PC-3 (cell line): ENCODE results near the gene SYT13. TPM values are rescaled to one million over a fixed set of nuclear protein-coding genes. Genes with fewer than 3 reads are reported as not detected.
"Not testable (repeated sequence)": the region's sequence is repeated elsewhere in the genome, so short reads cannot be mapped to it uniquely, and the experiment has no call there.

Source experiments
- ATAC-seq: fragments of 200-7000 bp; cut with Tn5 transposase; 2 replicates; pipeline ENCODE4 v1.9.1; 2020; ENCODE audit warnings: mild to moderate bottlenecking, moderate library complexity
- BruUV-seq: library from RNA; stranded (reverse); fragments of 400-500 nt; replicated peaks from 2 replicates; lab custom pipeline; 2021; lab: Mats Ljungman, UMichigan
- CTCF ChIA-PET: fragments of 300-600 bp; sonication (Branson Sonifier 250); formaldehyde crosslinking; loops from one replicate; lab custom pipeline; 2022; ENCODE audit warnings: antibody characterized with exemption; lab: Charles Lee
- POLR2A ChIA-PET: fragments of 300-600 bp; sonication (Branson Sonifier 250); formaldehyde crosslinking; loops from one replicate; lab custom pipeline; 2022; ENCODE audit warnings: antibody characterized with exemption; ENCODE audit not compliant: unreplicated experiment; lab: Charles Lee
- DNase-seq: peaks from one replicate; pipeline ENCODE4 v3.0.0-alpha.2; 2015
- H2AFZ ChIP-seq: fragments of 300-600 bp; sonication (generic); 2 replicates; pipeline ENCODE4 v1.6.0; 2016; ENCODE audit warnings: antibody characterized with exemption, low read length
- H3F3A ChIP-seq: fragments of 300-600 bp; sonication (generic); one replicate; pipeline ENCODE4 v1.6.0; 2017; ENCODE audit warnings: antibody characterized with exemption, low read length, control low read depth, mild to moderate bottlenecking; ENCODE audit not compliant: unreplicated experiment
- H3K27ac ChIP-seq: fragments of 300-600 bp; sonication (generic); 2 replicates; pipeline ENCODE4 v1.5.1; 2016; ENCODE audit warnings: mild to moderate bottlenecking, low read length
- H3K27me3 ChIP-seq: fragments of 300-600 bp; sonication (generic); 2 replicates; pipeline ENCODE4 v1.6.1; 2016; ENCODE audit warnings: low read length, mixed read lengths
- H3K36me3 ChIP-seq: fragments of 300-600 bp; sonication (generic); 2 replicates; pipeline ENCODE4 v1.6.1; 2016; ENCODE audit warnings: low read depth, mixed run types, low read length, mixed read lengths
- H3K4me1 ChIP-seq: fragments of 300-600 bp; sonication (generic); 2 replicates; pipeline ENCODE4 v1.5.1; 2016; ENCODE audit warnings: low read length; ENCODE audit not compliant: insufficient read depth
- H3K4me2 ChIP-seq: fragments of 300-600 bp; sonication (generic); 2 replicates; pipeline ENCODE4 v1.6.0; 2016; ENCODE audit warnings: low read length
- H3K4me3 ChIP-seq: fragments of 300-600 bp; sonication (generic); 2 replicates; pipeline ENCODE4 v1.5.1; 2016; ENCODE audit warnings: mild to moderate bottlenecking, low read length, mixed read lengths
- H3K79me2 ChIP-seq: fragments of 300-600 bp; sonication (generic); 2 replicates; pipeline ENCODE4 v1.6.1; 2017; ENCODE audit warnings: low read length, mixed read lengths
- H3K9ac ChIP-seq: fragments of 300-600 bp; sonication (generic); 2 replicates; pipeline ENCODE4 v1.6.0; 2016; ENCODE audit warnings: mild to moderate bottlenecking, low read length
- H3K9me2 ChIP-seq: fragments of 300-600 bp; sonication (generic); replicated peaks from 2 replicates; pipeline ENCODE4 v1.6.1; 2016; ENCODE audit warnings: mixed run types, low read length, mixed read lengths
- H3K9me3 ChIP-seq: fragments of 300-600 bp; sonication (generic); 2 replicates; pipeline ENCODE4 v1.6.1; 2016; ENCODE audit warnings: low read length, mixed read lengths
- H4K20me1 ChIP-seq: fragments of 300-600 bp; sonication (generic); 2 replicates; pipeline ENCODE4 v1.6.1; 2016; ENCODE audit warnings: low read length, mixed read lengths
- CTCF ChIP-seq: fragments of 300-600 bp; sonication (generic); conservative IDR thresholded peaks from 2 replicates; pipeline ENCODE4 v1.5.1; 2017; ENCODE audit warnings: antibody characterized with exemption, low read depth, mild to moderate bottlenecking, low read length
- EZH2 ChIP-seq: fragments of 300-600 bp; sonication (generic); IDR thresholded peaks from one replicate; pipeline ENCODE4 v1.6.1; 2017; ENCODE audit warnings: antibody characterized with exemption, mild to moderate bottlenecking, low read length; ENCODE audit not compliant: unreplicated experiment
- EZH2phosphoT487 ChIP-seq: fragments of 300-600 bp; sonication (generic); IDR thresholded peaks from 2 replicates; pipeline ENCODE4 v1.6.1; 2018; ENCODE audit warnings: mild to moderate bottlenecking, antibody characterized with exemption, low read length, borderline replicate concordance
- intact Hi-C: fragments of 100-400 bp; cut with micrococcal nuclease; formaldehyde crosslinking; loops from 2 replicates; pipeline ENCODE4 v1.9.0; 2023
- total RNA-seq: library from RNA; depleted of rRNA; stranded (reverse); fragments of >200 nt; gene quantifications from 2 replicates; pipeline ENCODE4 v1.2.3, GENCODE V29; 2014

The SYT13 gene
- total RNA-seq, 1 experiment from 2014 or later: not detected

DNA sequence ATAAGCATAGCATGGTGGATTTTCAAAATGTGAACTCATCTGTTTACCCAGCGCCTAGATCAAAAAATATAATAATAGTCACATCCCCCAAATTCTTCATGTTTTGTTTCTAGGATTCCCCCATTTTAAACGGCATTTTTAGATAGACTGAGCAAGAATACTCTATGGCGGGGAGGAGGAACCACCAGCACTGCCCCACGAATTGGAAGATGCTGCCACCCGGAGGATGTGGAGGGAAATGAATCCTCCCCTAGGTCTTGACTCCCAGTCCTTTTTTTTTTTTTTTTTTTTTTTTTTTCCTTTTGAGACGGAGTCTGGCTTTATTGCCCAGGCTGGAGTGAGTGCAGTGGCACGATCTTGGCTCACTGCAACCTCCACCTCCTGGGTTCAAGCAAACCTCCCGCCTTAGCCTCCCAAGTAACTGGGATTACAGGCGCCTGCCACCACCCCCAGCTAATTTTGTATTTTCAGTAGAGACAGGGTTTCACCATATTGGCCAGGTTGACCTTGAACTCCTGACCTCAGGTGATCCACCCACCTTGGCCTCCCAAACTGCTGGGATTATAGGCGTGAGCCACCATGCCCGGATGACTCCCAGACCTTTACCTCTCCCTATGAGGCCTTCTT, 7.5 kb upstream of the SYT13 start:
- H3K9ac ChIP-seq, H3K27ac ChIP-seq, H3K9me3 ChIP-seq, H4K20me1 ChIP-seq, POLR2A ChIA-PET, CTCF ChIA-PET, H3K4me2 ChIP-seq, H3K79me2 ChIP-seq, H3K4me1 ChIP-seq, H3K36me3 ChIP-seq, BruUV-seq, H3K9me2 ChIP-seq, H3F3A ChIP-seq, H2AFZ ChIP-seq, H3K4me3 ChIP-seq, H3K27me3 ChIP-seq: not testable (repeated sequence)
- peak; percentile 54 for TF ChIP-seq CTCF
- peak; percentile 78 for DNase-seq
- intact Hi-C loops: loop anchor here (1.0 kb wide), 2 partner anchors 41 to 183 kb away; no protein-coding TSS in a partner anchor
- peak; percentile 87 for ATAC-seq

GRCh38 chr11:45290586-45290985, 4.4 kb upstream of the SYT13 start:
- Histone ChIP-seq H3K4me1 (no peaks in the 10 kb centered on the region), H2AFZ (no peak overlapping the region), H3K27me3 (peaks cover 23% of the 10 kb centered on the region), H4K20me1 (no peaks in the 10 kb centered on the region), H3K27ac (no peak overlapping the region), H3K4me2 (no peak overlapping the region), H3K79me2 (no peaks in the 10 kb centered on the region), H3F3A (no peaks in the 10 kb centered on the region), H3K9me2 (no peaks in the 10 kb centered on the region), H3K9me3 (no peaks in the 10 kb centered on the region), H3K4me3 (no peak overlapping the region), H3K36me3 (no peaks in the 10 kb centered on the region), H3K9ac (no peak overlapping the region)
- ChIA-PET POLR2A (no interaction called here), CTCF (interaction anchor here (0.6 kb wide), 1 partner anchor 62 kb away, joined by 3 read pairs; no protein-coding TSS in a partner anchor)
- BruUV-seq: no TSS peak
- ATAC-seq: no peak
- no peak for TF ChIP-seq EZH2phosphoT487
- no peak for TF ChIP-seq EZH2
- intact Hi-C loops: no loop called here
- no peak for DNase-seq

DNA sequence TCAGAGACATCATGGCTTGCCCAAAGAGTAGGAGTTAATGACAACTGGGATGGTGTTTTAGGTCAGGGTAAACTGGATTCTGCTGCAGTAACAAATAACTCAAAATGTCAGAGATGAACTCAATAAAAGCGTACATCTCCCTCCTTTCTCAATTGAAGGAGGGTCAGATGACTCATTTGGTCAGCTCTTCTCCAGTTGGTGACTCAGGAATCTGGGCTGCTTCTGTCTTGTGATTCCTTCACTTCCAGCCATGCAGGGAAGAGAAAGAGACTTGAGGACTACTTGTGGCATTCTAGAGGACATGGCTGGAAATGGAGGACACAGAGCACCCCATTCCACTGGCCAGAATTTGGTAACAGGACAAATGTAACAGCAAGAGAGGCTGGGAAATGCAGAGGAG, 3.2 kb upstream of the SYT13 start:
- CTCF ChIA-PET: interaction anchor here (0.5 kb wide), 1 partner anchor 180 kb away, joined by 3 read pairs; no protein-coding TSS in a partner anchor
- BruUV-seq: no TSS peak
- H3K36me3 ChIP-seq: no peaks in the 10 kb centered on the region
- H3K79me2 ChIP-seq: no peaks in the 10 kb centered on the region
- H3K9me3 ChIP-seq: no peaks in the 10 kb centered on the region
- DNase-seq (peak; percentile 60), ATAC-seq (peak; percentile 45)
- H3K9me2 ChIP-seq: no peaks in the 10 kb centered on the region
- H2AFZ ChIP-seq: no peak overlapping the region
- H3K4me1 ChIP-seq: no peaks in the 10 kb centered on the region
- no peak overlapping the region for H3K9ac ChIP-seq
- no peak overlapping the region for H3K4me2 ChIP-seq
- intact Hi-C loops: no loop called here
- TF ChIP-seq CTCF: no peak
- no peak for TF ChIP-seq EZH2phosphoT487
- no peak for TF ChIP-seq EZH2
- peaks cover 33% of the 10 kb centered on the region for H3K27me3 ChIP-seq
- no peak overlapping the region for H3K27ac ChIP-seq
- no peaks in the 10 kb centered on the region for H3F3A ChIP-seq
- POLR2A ChIA-PET: no interaction called here
- no peaks in the 10 kb centered on the region for H4K20me1 ChIP-seq
- H3K4me3 ChIP-seq: no peak overlapping the region
